Measurements from ENCODE around the gene PADI3. TPM values are rescaled to one million over a fixed set of nuclear protein-coding genes. Genes with fewer than 3 reads are reported as not detected.
A peak's percentile ranks its signal among the peaks of the same experiment; 100 is the strongest.

The PADI3 gene
- total RNA-seq, 1 experiment from 2014 or later: 1.2 TPM

DNA sequence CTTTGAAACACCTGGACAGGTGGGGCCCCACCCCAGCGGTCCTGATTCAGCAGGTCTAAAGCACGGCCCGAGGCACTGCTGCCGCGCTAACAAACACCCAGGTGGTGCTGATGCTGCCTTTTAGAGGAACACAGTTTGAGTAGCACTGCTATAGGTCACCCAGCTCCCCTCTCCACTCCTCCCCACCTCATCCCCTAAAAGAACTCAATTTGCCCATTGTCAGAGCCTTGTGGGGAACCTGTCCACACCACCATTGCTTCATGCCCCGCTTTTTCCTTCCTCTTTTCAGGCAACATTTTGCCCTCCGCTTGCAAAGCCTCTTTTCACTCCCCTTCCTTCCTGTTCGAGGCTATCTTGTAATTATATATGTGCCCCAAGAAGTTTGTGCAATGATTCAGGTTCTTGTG lies 32.9 kb downstream of the PADI3 start:
- Histone ChIP-seq H3K27me3 (ENCODE audit: control insufficient read depth, insufficient read depth, low read length) (no peaks in the 10 kb centered on the region), H3K4me3 (ENCODE audit: insufficient read depth, low read depth, low read length) (no peak overlapping the region), H3K36me3 (replicated peaks; ENCODE audit: control insufficient read depth, insufficient read depth, low read length) (no peaks in the 10 kb centered on the region)
- DNase-seq: no peak

DNA sequence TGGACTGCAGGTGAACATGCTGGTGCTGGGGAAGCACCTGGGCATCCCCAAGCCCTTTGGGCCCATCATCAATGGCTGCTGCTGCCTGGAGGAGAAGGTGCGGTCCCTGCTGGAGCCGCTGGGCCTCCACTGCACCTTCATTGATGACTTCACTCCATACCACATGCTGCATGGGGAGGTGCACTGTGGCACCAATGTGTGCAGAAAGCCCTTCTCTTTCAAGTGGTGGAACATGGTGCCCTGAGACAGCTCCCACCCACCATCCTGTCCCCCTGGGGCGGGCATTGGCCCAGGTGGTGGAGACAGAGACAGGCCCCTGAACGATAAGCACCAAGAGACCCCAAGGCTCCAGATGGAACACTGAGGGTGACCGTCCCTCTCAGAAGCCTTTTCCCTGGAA lies 33.9 kb downstream of the PADI3 start:
- H3K27me3 ChIP-seq (ENCODE audit: control insufficient read depth, insufficient read depth, low read length): no peaks in the 10 kb centered on the region
- no peak for DNase-seq

GRCh38 chr1:17286646-17287045 lies 37.7 kb downstream of the PADI3 start:
- H3K36me3 ChIP-seq (replicated peaks; ENCODE audit: control insufficient read depth, insufficient read depth, low read length): no peaks in the 10 kb centered on the region
- H3K4me3 ChIP-seq (ENCODE audit: insufficient read depth, low read depth, low read length): no peak overlapping the region
- no peak for DNase-seq
- H3K27me3 ChIP-seq (ENCODE audit: control insufficient read depth, insufficient read depth, low read length): no peaks in the 10 kb centered on the region

More for the DNA sequence above, 33.9 kb downstream of the PADI3 start:
- Histone ChIP-seq H3K4me3 (ENCODE audit: insufficient read depth, low read depth, low read length) (no peak overlapping the region), H3K36me3 (replicated peaks; ENCODE audit: control insufficient read depth, insufficient read depth, low read length) (no peaks in the 10 kb centered on the region)

DNA sequence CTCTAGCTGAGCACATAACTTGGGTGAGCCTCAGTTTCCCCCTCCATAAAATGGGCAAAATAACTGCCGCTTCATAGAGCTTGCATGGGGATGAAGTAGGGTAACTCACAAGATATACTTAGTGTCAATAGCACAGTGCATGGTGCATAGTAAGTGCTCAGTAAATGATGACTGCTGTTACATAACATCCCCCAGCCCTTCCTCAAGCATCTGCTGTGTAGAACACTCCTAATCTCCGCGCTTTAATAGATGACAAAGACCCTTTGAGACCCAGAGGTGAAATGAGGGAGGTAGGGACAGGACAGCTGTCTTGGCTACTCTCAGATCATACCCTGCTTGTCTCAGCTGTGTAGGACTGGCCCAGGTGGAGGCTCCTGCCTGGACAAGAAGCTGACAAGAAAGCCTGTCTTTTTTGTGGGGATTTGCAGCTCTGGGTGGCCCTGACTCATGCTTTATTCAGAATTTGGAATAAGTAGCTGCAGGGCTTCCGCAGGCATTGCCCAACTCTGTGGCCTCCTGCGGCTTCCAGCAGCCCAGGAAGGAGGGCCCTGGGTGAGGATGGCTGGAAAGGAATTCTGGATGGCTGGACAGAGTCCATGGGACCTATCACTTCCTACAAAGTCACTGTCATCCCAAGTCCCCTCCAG lies 38.4 kb downstream of the PADI3 start:
- H3K4me3 ChIP-seq (ENCODE audit: insufficient read depth, low read depth, low read length): no peak overlapping the region
- H3K36me3 ChIP-seq (replicated peaks; ENCODE audit: control insufficient read depth, insufficient read depth, low read length): no peaks in the 10 kb centered on the region
- H3K27me3 ChIP-seq (ENCODE audit: control insufficient read depth, insufficient read depth, low read length): no peaks in the 10 kb centered on the region
- DNase-seq: no peak

DNA sequence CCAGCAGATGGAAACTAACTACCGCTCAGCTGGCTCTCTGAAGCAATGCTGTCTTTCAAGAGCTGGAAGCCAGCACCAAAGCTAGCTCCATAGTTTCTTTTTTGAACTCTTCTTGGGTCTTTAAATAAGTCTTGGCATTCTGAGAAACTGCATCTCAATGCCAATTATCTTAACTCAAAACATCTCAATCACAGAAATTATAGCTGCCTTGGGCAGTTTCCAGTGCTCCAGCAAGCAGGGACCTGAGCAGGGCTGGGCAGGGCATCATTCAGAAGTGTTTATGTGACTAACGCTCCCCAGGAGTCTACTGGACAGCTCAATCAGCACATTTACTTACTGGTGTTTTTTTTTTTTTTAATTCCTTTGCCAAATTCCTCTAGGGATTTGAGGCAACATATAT lies 40.8 kb downstream of the PADI3 start:
- no peak overlapping the region for H3K4me3 ChIP-seq (ENCODE audit: insufficient read depth, low read depth, low read length)
- H3K36me3 ChIP-seq (replicated peaks; ENCODE audit: control insufficient read depth, insufficient read depth, low read length): no peaks in the 10 kb centered on the region
- DNase-seq: no peak
- no peaks in the 10 kb centered on the region for H3K27me3 ChIP-seq (ENCODE audit: control insufficient read depth, insufficient read depth, low read length)

DNA sequence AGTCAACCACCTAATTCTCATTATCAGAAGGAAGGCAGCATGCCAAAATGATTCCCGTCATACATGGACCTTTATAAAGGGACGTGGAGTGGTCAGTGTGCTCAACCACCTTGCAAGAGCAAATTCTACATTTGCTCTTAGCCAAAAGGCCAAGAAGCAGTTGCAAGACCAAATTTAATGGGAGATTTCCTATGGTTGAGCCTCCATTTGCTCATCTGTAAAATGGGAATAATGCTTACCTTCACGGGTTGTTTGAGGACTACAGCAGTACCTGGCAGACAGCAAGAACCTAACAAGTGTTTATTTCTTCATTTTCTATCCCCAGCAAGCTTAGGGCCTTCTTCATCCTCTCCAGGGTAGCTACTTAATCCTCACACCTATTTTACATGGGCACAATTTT lies 41.7 kb downstream of the PADI3 start:
- H3K4me3 ChIP-seq (ENCODE audit: insufficient read depth, low read depth, low read length): no peak overlapping the region
- no peaks in the 10 kb centered on the region for H3K27me3 ChIP-seq (ENCODE audit: control insufficient read depth, insufficient read depth, low read length)
- no peaks in the 10 kb centered on the region for H3K36me3 ChIP-seq (replicated peaks; ENCODE audit: control insufficient read depth, insufficient read depth, low read length)
- DNase-seq: no peak

DNA sequence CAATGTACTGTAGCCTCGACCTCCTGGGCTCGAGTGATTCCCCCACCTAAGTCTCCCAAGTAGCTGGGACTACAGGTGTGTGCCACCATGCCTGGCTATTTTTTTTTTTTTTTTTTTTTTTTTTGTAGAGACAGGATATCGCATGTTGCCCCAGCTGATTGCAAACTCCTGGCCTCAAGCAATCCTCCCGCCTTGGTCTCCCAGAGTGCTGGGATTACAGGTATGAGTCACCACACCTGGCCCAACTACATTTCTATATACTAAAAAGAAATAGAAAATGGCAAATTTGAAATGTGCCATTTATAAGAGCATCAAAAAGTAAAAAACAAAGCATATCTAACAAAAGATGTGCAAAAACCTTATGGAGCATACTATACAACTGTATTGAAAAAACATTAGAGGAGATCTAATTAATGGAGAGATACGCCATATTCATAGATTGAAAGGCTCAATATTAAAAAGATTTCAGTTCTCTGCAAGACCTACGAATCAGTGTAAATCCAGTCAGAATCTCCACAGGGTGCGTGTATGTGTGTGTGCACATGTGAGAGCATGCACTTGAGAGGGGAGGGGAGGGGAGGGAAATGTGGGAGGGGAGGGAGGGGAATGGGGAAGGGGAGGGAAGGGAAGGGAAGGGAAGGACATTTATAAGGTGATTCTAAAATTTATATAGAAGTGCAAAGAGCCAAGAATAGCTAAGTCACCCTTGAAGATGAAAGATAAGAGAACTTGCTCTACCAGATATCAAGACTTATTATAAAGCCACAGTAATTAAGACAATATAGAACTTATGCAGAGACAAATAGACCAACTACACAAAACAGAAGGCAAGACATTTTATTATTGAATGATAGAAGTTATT lies 43.6 kb downstream of the PADI3 start:
- Histone ChIP-seq H3K36me3 (replicated peaks; ENCODE audit: control insufficient read depth, insufficient read depth, low read length) (no peaks in the 10 kb centered on the region), H3K27me3 (ENCODE audit: control insufficient read depth, insufficient read depth, low read length) (no peaks in the 10 kb centered on the region), H3K4me3 (ENCODE audit: insufficient read depth, low read depth, low read length) (no peak overlapping the region)
- no peak for DNase-seq

- H3K36me3 ChIP-seq (replicated peaks; ENCODE audit: control insufficient read depth, insufficient read depth, low read length): no peaks in the 10 kb centered on the region
- no peak overlapping the region for H3K4me3 ChIP-seq (ENCODE audit: insufficient read depth, low read depth, low read length)
- no peaks in the 10 kb centered on the region for H3K27me3 ChIP-seq (ENCODE audit: control insufficient read depth, insufficient read depth, low read length)
- DNase-seq: no peak
Observed at GRCh38 chr1:17293681-17294425, 45.0 kb downstream of the PADI3 start.

DNA sequence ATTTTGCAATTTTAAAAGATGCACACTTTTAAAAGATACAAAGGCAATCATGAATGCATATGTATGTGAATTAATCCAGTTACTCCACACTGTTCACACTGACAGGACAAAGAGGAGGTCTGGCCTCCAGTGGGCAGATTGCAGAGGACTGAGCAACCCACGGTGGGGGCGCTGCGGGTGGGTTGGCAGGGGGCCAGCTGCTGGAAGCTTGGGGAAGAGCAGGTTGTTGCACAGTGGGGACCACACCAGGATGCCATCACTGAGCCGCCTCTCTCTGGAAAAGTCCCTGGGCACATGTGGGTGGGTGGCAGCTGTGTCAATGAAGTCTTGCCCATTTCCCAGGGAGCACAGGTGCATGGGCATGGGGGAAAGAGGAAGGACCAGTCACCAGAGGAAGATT lies 46.4 kb downstream of the PADI3 start:
- DNase-seq: no peak
- Histone ChIP-seq H3K36me3 (replicated peaks; ENCODE audit: control insufficient read depth, insufficient read depth, low read length) (no peaks in the 10 kb centered on the region), H3K27me3 (ENCODE audit: control insufficient read depth, insufficient read depth, low read length) (no peaks in the 10 kb centered on the region), H3K4me3 (ENCODE audit: insufficient read depth, low read depth, low read length) (no peak overlapping the region)

GRCh38 chr1:17296086-17296485 lies 47.2 kb downstream of the PADI3 start:
- Histone ChIP-seq H3K27me3 (ENCODE audit: control insufficient read depth, insufficient read depth, low read length) (no peaks in the 10 kb centered on the region), H3K4me3 (ENCODE audit: insufficient read depth, low read depth, low read length) (no peak overlapping the region), H3K36me3 (replicated peaks; ENCODE audit: control insufficient read depth, insufficient read depth, low read length) (no peaks in the 10 kb centered on the region)
- DNase-seq: no peak

GRCh38 chr1:17297991-17298390 lies 49.1 kb downstream of the PADI3 start:
- no peak overlapping the region for H3K4me3 ChIP-seq (ENCODE audit: insufficient read depth, low read depth, low read length)
- no peaks in the 10 kb centered on the region for H3K36me3 ChIP-seq (replicated peaks; ENCODE audit: control insufficient read depth, insufficient read depth, low read length)
- no peaks in the 10 kb centered on the region for H3K27me3 ChIP-seq (ENCODE audit: control insufficient read depth, insufficient read depth, low read length)
- no peak for DNase-seq

- Histone ChIP-seq H3K27me3 (ENCODE audit: control insufficient read depth, insufficient read depth, low read length) (no peaks in the 10 kb centered on the region), H3K4me3 (ENCODE audit: insufficient read depth, low read depth, low read length) (no peak overlapping the region), H3K36me3 (replicated peaks; ENCODE audit: control insufficient read depth, insufficient read depth, low read length) (no peaks in the 10 kb centered on the region)
- DNase-seq: no peak
Observed at GRCh38 chr1:17301767-17302166, 52.9 kb downstream of the PADI3 start.

- Histone ChIP-seq H3K4me3 (ENCODE audit: insufficient read depth, low read depth, low read length) (no peak overlapping the region), H3K27me3 (ENCODE audit: control insufficient read depth, insufficient read depth, low read length) (no peaks in the 10 kb centered on the region), H3K36me3 (replicated peaks; ENCODE audit: control insufficient read depth, insufficient read depth, low read length) (no peaks in the 10 kb centered on the region)
- peak; percentile 30 for DNase-seq
Observed at GRCh38 chr1:17304151-17304825, 55.4 kb downstream of the PADI3 start.

DNA sequence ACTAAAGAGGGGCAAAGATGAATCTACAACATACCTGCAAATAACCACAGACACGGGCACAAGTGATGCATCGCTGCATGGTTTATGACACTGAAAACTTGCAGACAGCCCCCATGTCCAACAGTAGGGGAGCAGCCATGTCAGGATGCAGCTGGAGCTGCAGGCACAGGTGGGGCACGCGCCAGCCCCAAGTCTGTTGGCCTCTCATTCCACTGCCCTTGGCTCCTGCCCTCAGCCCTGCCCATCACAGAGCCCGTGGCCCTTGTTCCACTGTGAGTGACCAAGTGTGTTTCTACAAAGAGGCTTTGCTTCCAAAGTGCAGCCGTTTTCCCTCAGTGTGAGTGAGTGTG lies 55.9 kb downstream of the PADI3 start:
- H3K27me3 ChIP-seq (ENCODE audit: control insufficient read depth, insufficient read depth, low read length): no peaks in the 10 kb centered on the region
- no peaks in the 10 kb centered on the region for H3K36me3 ChIP-seq (replicated peaks; ENCODE audit: control insufficient read depth, insufficient read depth, low read length)
- peak; percentile 33 for DNase-seq
- no peak overlapping the region for H3K4me3 ChIP-seq (ENCODE audit: insufficient read depth, low read depth, low read length)
